Prostate gland (tissue), 2 donors: ENCODE measurements around the gene TMTC2.

Source experiments
- POLR2AphosphoS5 ChIP-seq: sonication (generic); formaldehyde crosslinking; IDR thresholded peaks from one replicate; pipeline ENCODE4 v1.6.1; 2017; ENCODE audit warnings: antibody characterized with exemption
- TF ChIP-seq, protein P1 (sequence below), 4 experiments: fragments of 200-600 bp in 2 of 4; fragments of 450-650 bp in 2 of 4; sonication (generic) in 2 of 4; IDR thresholded peaks; 1 replicate in 3 of 4; 2 replicates in 1 of 4; pipeline ENCODE4 v1.5.1; 2016 to 2019; ENCODE audit warnings: antibody characterized with exemption in 4 of 4, mild to moderate bottlenecking in 2 of 4, moderate library complexity in 2 of 4

DNA sequence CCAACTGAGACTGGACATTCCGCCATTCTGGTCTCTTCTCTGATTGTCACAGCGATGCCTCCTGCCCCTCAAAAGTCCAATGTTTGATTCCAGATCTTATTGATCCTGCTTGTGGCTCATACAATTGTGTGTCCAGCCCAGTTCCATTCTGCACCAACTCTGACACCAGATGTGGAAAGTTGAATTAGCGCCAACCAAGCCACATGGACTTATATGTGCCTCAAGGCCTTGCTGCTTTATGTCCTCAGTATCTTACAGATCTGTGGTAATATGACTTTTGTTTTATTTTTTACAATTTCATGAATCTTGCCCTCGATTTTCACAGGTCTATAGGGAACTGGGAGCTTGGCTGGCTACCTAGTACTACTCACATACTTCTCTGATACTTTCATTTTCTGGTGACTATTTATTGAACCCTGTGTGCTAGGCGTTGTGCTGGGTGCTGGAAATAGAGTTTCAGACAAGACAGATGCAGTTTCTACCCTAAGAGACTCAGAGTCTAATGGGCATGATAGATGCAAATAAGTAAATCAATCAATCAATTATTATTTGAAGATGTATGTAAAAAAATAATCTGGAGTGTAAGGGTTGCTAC, 472.0 kb downstream of the TMTC2 start:
- no peak for TF ChIP-seq POLR2AphosphoS5
- TF ChIP-seq, protein P1, sequence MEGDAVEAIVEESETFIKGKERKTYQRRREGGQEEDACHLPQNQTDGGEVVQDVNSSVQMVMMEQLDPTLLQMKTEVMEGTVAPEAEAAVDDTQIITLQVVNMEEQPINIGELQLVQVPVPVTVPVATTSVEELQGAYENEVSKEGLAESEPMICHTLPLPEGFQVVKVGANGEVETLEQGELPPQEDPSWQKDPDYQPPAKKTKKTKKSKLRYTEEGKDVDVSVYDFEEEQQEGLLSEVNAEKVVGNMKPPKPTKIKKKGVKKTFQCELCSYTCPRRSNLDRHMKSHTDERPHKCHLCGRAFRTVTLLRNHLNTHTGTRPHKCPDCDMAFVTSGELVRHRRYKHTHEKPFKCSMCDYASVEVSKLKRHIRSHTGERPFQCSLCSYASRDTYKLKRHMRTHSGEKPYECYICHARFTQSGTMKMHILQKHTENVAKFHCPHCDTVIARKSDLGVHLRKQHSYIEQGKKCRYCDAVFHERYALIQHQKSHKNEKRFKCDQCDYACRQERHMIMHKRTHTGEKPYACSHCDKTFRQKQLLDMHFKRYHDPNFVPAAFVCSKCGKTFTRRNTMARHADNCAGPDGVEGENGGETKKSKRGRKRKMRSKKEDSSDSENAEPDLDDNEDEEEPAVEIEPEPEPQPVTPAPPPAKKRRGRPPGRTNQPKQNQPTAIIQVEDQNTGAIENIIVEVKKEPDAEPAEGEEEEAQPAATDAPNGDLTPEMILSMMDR (IDR thresholded peaks at IDR 0.05) = no peak
